K562 (cell line): ENCODE measurements around the gene TNIK. TPM values are rescaled to one million over a fixed set of nuclear protein-coding genes. Genes with fewer than 3 reads are reported as not detected.
A peak's percentile ranks its signal among the peaks of the same experiment; 100 is the strongest.

Experiments used
- ATF6 ChIP-seq: sonication (generic); formaldehyde crosslinking; IDR thresholded peaks from 2 replicates; pipeline ENCODE4 v1.4.0; 2020; ENCODE audit warnings: mild to moderate bottlenecking, missing genetic modification reagents
- E4F1 ChIP-seq: fragments of 250-450 bp; sonication (Bioruptor Pico); IDR thresholded peaks from 2 replicates; pipeline ENCODE4 v1.5.0; 2021; ENCODE audit warnings: mild to moderate bottlenecking, borderline replicate concordance
- JUN ChIP-seq, 2 experiments: sonication (generic) in 1 of 2; formaldehyde crosslinking in 1 of 2; IDR thresholded peaks; 2 replicates each; pipeline versions ENCODE4 v1.6.1 to v1.8.0; 2012 to 2022; ENCODE audit warnings: borderline replicate concordance in 2 of 2, mild to moderate bottlenecking in 2 of 2, improper control_type of control experiment in 1 of 2, low read depth in 1 of 2, low read length in 1 of 2, missing genetic modification reagents in 1 of 2
- MGA ChIP-seq: fragments of 450-650 bp; IDR thresholded peaks from 2 replicates; pipeline ENCODE4 v1.6.1; 2016; ENCODE audit warnings: mild to moderate bottlenecking, moderate library complexity
- POLR3A ChIP-seq: IDR thresholded peaks from 2 replicates; pipeline ENCODE4 v1.6.1; 2011; ENCODE audit warnings: borderline replicate concordance, mild to moderate bottlenecking, moderate library complexity; ENCODE audit not compliant: insufficient read length, insufficient read depth; ENCODE audit errors: extremely low read depth
- SIN3B ChIP-seq: fragments of 450-650 bp; IDR thresholded peaks from 2 replicates; pipeline ENCODE4 v1.6.1; 2017; ENCODE audit warnings: low read depth, mild to moderate bottlenecking, moderate library complexity
- ZNF384 ChIP-seq: IDR thresholded peaks from 2 replicates; pipeline ENCODE4 v1.6.1; 2012; ENCODE audit warnings: low read depth, low read length, improper control_type of control experiment
- ZNF668 ChIP-seq: fragments of 250-450 bp; sonication (Bioruptor Pico); IDR thresholded peaks from 2 replicates; pipeline ENCODE4 v1.8.0; 2022; ENCODE audit warnings: mild to moderate bottlenecking, inconsistent platforms
- polyA plus RNA-seq, 8 experiments: library from polyadenylated mRNA; depleted of rRNA in 4 of 8; stranded (reverse) in 5 of 8; unstranded in 3 of 8; fragments of >200 nt; fragmentation: Nextera tagmentation in 2 of 8; fragmentation: Illumina TruSeq in 1 of 8; extraction: Ambion mirVana in 2 of 8; extraction: Trizol in 1 of 8; gene quantifications; 2 replicates each; pipeline versions ENCODE4 v1.2.1 to v1.2.3, GENCODE V29; 2011 to 2014; ENCODE audit warnings: inconsistent platforms in 1 of 8, missing spikeins in 1 of 8
- total RNA-seq, 7 experiments: library from RNA; depleted of rRNA in 6 of 7; stranded (reverse); fragments of >200 nt in 6 of 7; fragmentation: Illumina TruSeq in 2 of 7; extraction: Trizol in 2 of 7; gene quantifications; 2 replicates each; pipeline versions ENCODE4 v1.2.1 to v1.2.3, GENCODE V29; 2011 to 2021; ENCODE audit warnings: low replicate concordance in 1 of 7

Gene TNIK
- total and polyA plus RNA-seq, 9 of the 15 experiments (the other 6 are each of a cell fraction or from before 2014, with no cell fraction given), result 6.6 to 39.0 (median 24.7) TPM

- no peak for TF ChIP-seq MGA
- TF ChIP-seq ZNF668 (CRISPR knock-in tag), result no peak
- TF ChIP-seq POLR3A, result no peak
- no peak for TF ChIP-seq SIN3B
- TF ChIP-seq E4F1 (CRISPR knock-in tag), result no peak
- peak; percentile 81 for TF ChIP-seq JUN (IDR thresholded peaks at IDR 0.05; ENCODE audit: borderline replicate concordance, low read depth, low read length)
- TF ChIP-seq JUN (CRISPR knock-in tag; IDR thresholded peaks at IDR 0.05; ENCODE audit: borderline replicate concordance), result no peak
- no peak for TF ChIP-seq ATF6 (CRISPR knock-in tag)
- no peak for TF ChIP-seq ZNF384
Observed at GRCh38 chr3:171192176-171192854, 267.9 kb downstream of the TNIK start (continued).
